PC-9 (cell line): ENCODE measurements around the gene TEDDM1.

Experiments used
- CTCF ChIP-seq: fragments of 200-600 bp; sonication (generic); conservative IDR thresholded peaks from 2 replicates; pipeline ENCODE4 v1.6.1; 2017; ENCODE audit warnings: mixed run types, antibody characterized with exemption, mild to moderate bottlenecking, moderate library complexity
- EZH2 ChIP-seq: fragments of 200-600 bp; sonication (generic); IDR thresholded peaks from 2 replicates; pipeline ENCODE4 v1.8.0; 2017; ENCODE audit warnings: antibody characterized with exemption, low read depth

DNA sequence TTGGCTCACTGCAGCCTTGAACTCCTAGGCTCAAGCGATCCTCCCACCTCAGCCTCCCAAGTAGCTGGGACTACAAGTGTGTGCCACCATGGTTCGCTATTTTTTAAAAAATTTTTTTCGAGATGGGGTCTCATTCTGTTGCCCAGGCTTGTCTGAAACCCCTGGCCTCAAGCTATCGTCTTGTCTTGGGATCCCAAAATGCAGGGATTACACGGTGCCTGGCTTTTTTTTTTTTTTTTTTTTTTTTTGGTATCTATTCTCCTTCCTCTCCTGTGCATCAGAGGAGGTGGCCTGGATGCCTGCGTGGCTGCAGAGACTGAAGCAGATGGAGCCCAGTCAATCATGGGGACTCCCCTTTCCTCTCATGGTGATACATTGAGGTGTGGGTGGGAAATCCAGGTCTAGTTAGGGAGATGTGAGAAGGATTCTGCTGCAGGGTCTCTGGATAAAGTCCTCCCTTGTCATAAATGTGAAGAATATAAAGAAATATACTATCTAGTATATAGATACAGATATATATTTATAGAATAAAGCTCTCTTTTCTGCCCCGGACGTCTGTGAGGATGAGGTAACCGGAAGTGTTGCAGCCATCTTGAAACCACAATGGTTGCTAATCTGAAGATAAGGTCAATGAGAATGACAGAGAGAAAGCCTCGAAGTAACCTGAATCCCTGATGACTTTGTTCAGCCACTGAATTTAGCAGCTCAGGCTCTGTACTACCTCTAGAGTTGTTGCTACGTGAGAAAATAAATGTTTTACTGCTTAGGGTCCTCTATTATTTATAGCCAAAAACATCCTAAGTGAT, 30.0 kb upstream of the TEDDM1 start:
- TF ChIP-seq CTCF (no peak), EZH2 (no peak)
